ENCODE results near the gene TSPAN6.

TSPAN6 gene

DNA sequence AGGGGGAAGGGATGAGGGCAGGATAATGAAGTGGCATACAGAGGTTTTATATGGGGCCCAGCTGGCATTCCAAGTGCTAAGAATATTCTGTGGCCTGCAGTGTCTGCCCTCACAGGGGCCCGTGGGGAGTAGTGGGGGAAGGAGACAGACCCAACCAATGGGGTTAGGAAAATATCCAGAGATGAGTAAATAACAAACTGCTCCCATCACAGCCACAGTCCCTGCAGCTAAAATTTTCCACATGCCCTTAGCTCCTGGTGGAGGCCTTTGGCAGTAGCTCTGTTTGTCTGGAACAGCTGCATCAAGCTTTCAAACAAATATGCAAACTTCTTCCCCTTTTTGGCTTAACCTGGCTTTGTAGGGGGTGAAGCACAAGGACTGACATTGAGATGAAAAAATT lies 10.5 kb upstream of the TSPAN6 start:
- DNase-seq, result no peak

DNA sequence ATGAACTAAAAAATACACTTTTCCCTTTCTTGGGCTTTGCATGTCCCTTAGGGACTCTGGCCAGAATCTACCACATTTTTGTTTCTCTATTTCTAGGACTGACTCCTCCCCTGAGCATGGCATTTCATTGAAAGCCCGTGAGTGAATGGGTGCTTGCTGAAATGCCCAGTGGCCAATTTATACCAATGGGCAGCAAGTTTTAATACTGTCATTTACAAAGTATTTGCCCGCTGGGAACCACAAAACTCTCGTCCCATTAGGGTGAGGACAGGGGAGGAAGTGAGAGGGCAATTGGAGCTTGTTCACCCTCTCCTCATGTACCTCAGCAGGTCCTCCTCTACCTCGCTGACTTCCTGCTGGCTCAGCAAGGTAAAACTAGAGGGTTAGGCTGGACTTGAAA lies 8.5 kb upstream of the TSPAN6 start:
- DNase-seq, result no peak

DNA sequence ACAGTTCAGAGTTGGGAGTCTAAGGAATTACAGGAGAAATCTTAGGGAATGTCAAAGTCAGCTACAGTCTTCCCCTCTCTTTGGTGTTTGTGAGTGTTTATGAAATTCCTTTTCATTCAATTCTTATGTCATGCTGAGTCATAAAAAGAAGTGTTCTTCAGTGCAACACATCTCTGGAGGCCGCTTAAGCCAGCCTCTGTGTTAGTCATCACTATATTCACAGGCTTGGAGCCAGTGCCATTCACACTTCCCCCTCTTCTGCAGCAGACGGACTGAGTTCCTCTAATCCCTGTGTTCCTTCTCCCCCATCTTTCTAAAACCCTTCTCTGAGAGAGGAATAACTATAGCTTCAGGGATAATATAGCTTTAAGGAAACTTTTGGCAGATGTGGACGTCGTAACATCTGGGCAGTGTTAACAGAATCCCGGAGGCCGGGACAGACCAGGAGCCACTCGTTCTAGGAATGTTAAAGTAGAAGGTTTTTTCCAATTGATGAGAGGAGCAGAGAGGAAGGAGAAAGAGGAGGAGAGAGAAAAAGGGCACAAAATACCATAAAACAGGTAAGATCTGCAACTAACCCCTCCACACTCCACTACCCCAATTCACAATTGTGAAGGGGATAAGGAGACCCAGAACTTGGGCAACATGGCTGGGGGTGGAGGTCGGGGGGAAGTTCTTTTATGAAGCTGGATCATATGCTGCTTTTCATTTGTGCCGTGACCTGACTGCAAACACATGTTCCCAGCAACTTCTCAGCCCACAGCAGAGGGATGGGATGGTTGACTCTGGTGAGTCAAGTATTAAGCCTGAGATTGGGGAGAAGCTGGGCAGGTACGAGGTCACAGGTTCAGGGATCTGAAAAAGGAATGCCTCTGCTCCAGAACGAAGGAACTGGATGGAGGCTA lies 7.6 kb upstream of the TSPAN6 start, which contains the start of gene SRPX2:
TSS of gene SRPX2 (plus strand) at position 244 of the 905 bp plus-strand sequence. CDS start 2,124 bp downstream, outside the sequence.
- no peak for DNase-seq

DNA sequence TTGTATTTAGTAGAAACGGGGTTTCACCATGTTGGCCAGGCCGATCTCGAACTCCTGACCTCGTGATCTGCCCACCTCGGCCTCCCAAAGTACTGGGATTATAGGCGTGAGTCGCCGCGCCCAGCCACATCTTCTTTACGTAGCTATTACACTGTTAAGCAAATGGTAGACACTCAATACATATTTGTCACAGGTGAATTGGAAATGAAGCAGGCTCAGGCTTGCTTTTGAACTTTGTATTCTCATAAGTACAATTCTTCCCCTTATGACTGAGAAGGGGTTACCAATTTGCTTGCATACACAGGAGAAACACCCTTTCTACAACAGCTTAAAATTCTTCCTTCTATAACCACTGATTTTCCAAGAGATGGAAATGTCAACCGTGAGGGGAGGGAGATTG lies 6.6 kb upstream of the TSPAN6 start:
- no peak for DNase-seq

DNA sequence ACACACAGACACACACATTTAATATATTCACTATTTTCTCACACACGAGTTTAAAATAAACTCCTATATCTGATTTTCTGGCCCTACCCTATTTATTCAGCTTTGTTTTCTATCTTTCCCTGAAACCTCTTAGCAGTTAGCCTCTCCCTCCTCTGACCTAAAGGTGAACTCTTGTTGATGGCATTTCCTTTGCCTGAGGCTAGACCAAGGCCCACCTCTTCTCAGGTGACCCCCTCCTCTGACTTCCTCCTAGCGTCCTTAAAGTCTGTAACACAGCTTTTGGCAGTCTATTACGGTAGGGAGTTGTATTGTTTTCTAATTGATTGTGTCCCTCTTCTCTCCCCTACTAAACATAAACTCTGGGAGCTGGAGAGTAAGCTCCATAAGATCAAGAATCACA lies 5.7 kb upstream of the TSPAN6 start:
- DNase-seq, result no peak

DNA sequence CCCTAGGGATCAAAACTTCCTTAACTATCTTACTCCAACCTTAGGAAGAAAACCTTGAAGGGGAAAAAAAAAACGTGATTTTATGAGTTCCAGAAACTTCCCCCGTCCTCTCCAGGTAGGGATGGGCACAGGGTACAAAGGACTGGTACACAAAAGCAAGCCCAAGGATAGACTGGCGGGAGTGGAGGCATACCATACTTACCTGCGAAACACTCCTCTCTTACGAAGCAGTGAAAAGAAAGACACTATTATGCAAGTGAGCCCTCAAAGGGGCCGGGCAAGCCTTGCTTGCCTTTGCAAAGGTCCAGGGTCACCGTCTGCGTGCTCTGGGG lies 651 bp downstream of the TSPAN6 start:
- no peak for DNase-seq

DNA sequence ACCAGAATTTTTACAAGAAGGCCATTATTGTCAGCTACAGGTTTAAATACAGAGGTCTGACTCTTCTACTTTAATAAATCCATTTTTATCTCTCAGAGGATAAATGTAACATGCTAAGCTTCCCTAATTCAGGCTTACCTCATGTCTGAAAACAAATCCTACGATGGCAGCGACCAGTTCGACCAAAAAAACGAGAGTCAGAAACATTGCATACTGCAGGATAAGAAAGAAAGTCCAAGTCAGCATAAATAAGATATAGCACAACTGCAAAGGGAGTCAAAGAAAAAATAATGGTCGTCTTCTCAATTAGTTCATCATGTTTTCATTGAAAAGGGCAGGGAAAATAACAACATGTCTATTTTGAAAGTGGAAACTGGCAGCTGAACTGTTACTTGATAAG lies 1.6 kb downstream of the TSPAN6 start:
- no peak for DNase-seq

DNA sequence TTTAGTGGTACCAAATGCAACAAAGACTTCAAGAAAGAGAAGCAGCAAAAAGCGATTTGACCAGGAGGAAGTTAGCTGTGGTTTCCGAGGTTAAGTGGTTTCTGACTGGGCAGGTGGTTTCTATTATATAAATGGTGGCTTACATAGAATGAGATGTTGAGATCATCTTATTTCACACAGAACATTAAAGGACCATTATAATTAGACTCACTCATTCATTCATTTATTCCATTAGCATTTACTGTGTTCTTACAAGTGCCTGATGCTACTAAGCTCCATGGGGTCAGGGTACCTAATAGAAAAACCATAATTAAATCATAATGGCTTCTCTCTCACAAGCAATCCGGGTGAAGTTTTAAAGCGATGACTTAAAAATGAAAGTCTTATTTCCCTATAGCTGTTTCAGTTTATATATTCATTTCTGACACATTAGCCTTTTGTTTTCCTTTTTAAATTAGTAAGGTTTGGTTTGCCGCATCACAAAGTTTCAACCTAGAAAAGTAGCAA lies 10.6 kb downstream of the TSPAN6 start:
- no peak for DNase-seq

DNA sequence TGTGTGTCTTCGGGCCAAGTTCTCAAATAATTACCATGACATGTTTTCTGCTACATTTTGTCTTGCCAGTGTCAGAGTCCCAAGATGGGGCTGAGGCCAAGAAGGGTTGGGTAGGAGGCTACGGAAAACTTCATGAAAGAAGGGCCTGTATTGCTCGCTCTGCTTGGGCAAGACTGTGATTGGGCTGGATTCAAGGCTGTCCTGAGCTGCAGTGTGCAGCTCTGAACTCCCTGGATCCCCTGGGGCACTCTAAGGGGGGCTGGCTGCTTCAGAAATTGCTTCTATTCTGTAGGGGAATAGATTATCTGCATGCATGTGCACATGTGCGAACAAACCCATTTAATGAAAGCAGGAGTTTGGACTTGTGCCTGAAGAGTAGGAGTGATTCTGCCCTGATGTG lies 13.6 kb downstream of the TSPAN6 start:
- DNase-seq, result no peak

DNA sequence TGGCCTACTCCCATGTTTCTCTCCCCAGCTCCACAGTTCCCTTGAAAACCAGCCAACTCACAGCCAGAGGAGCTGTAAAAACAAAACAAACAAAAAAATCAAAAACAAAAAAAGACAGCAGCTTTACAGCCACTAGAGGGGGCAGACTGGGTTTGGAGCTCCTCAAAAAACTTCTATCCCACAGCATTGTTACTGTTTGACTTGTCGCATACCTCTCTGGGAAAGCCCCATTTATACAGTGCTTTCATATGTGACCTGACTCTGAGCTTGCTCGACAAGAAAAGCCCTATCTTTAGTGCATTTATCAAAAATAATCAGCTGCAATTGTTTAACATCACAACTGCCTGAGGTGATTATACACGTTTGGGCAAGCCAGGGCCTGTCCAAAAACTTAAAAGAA lies 21.6 kb downstream of the TSPAN6 start:
- DNase-seq, result no peak

DNA sequence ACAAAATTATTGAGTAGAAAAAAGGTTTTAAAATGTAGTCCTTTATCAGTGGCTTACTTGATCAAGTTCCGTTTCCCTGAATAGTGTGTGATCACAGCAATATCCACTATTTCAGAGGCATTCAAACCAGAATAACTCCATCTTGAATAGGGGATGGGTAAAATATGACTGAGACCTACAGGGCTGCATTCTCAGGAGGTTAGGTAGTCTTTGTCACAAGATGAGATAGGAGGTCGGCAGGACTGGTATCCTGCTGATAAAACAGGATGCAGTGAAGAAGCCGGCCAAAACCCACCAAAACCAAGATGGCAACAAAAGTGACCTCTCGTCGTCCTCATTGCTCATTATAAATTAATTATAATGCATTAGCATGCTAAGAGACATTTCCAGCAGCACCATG lies 24.7 kb downstream of the TSPAN6 start:
- no peak for DNase-seq

DNA sequence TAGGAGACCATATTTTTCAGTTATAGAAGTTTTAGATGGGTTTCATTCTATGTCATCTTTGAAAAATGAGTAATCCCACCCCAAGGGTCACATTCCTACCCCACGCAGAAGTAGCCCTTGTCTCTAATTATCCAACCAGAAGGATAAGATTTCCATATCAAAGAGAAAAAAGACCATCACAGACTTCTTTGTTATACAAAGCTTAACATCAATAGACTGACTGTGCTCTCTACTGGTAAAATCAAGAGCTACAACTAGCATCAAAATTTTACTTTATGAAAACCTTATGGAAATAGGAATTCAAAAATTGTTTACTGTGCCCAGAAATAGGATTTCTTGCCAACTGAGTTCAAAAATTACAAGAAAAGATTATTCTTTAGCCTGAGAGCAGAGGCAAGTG lies 27.0 kb downstream of the TSPAN6 start:
- no peak for DNase-seq

DNA sequence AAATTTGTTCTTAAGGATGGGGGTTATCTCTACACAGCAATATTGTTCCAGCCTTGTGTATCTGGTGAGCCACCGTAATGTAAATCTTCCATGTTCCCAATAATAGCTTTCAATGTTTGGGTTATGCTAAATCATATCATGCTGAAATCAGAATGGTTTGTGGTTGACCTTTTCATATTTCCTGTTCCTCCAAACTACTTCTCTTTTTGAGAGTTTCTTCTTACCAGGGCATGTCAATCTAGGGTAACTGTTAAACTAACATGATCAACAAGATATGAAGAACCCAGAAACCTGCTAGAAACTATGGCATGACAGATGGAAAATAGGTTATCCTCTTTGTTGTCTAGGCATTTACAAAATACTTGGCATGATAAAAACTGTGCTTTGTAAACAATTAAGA lies 29.9 kb downstream of the TSPAN6 start:
- no peak for DNase-seq

DNA sequence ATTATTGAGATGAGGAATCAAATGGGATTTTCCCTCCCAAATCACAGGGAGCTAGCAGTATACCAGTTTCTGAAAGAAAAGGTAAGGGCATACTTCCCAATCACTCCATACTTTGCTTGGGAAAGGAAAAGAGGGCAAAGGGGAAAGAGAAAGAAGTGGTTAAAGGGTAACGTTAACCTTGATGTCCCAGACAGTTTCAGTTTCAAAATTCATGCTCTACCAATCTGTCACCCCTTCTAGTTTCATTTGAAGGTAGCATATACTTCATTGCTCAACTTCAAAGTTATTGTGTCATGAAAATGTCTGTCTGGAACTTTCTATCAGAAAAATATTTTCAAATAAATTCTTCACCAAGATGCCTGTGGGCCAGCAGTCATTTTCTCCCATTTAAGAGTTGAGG lies 35.8 kb downstream of the TSPAN6 start:
- DNase-seq, result no peak

DNA sequence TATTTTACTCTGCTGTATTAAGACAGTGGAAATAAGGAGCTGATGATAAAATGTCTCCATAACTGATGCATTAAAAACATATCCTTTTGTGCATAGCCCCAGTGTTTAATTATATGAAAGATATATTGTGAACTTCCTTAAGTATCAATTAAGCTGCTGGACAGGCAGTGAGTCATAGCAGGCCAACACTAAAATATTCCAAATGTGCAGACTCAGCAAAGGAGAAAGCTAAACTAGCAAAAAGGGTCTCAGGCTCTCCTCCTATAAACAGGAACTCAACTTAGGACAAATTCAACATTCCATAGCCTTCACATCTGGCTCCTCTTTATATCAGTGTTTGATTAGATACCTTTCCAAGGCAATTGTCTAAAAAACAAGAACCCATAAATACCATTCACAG lies 36.3 kb downstream of the TSPAN6 start:
- DNase-seq, result no peak

DNA sequence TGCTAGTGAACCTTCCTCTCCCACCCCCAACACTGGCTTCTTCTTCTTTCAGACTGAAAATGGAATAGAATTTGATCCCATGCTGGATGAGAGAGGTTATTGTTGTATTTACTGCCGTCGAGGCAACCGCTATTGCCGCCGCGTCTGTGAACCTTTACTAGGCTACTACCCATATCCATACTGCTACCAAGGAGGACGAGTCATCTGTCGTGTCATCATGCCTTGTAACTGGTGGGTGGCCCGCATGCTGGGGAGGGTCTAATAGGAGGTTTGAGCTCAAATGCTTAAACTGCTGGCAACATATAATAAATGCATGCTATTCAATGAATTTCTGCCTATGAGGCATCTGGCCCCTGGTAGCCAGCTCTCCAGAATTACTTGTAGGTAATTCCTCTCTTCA lies 37.1 kb downstream of the TSPAN6 start:
- DNase-seq, result no peak

DNA sequence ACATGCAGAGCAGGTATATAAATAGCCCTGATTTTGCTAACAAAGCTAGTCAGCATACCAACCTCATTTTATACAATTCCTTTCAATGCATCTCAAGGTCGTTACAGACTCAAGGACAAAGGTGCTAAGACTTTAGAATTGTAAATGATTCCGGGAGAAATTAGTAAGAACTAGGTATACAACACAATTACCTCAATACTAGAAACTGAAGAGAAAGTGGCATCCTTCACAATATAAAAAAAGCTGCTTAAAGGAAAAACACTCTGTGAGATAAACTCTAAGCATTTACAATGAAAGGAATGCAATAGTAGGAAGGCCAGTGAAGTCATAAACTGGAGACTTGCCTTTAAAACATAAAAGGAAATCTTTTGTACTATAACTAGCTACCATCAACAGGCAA lies 40.0 kb downstream of the TSPAN6 start:
- no peak for DNase-seq

DNA sequence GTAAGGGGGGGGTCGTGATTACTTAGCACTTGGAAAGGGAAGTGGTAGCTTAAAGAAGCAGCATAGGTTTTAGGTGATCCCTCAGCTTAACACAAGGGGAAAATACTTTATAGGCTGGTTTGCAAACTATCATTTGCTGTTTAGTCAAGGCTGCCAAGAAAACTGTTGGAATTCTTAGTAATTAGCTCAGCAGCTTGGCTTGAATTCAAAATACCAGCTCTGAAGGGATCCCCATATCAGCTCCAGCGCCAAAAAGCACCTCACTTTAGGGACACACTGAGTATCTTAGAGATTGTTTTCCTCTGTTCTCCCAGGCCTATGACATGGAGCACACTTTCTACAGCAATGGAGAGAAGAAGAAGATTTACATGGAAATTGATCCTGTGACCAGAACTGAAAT lies 43.0 kb downstream of the TSPAN6 start:
- DNase-seq, result no peak

DNA sequence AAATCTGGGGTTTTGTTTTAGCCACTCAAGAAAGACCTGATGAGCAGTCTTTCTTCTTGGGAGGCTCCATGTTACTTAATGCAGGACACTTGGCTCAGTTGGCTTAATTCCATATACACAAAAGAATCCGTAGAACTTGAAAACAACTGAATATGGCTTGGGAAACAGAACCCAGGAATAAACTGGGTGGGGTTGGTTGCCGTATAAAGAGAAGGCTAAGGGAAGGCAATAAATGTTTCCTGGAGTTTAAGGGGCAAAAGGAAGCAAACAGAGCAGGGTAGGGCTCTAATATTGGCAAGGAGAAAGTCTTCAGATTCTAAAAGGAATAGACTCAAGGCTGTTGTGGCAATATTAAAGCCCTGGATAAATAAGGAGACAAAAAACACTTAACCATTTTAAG lies 43.5 kb downstream of the TSPAN6 start:
- no peak for DNase-seq

DNA sequence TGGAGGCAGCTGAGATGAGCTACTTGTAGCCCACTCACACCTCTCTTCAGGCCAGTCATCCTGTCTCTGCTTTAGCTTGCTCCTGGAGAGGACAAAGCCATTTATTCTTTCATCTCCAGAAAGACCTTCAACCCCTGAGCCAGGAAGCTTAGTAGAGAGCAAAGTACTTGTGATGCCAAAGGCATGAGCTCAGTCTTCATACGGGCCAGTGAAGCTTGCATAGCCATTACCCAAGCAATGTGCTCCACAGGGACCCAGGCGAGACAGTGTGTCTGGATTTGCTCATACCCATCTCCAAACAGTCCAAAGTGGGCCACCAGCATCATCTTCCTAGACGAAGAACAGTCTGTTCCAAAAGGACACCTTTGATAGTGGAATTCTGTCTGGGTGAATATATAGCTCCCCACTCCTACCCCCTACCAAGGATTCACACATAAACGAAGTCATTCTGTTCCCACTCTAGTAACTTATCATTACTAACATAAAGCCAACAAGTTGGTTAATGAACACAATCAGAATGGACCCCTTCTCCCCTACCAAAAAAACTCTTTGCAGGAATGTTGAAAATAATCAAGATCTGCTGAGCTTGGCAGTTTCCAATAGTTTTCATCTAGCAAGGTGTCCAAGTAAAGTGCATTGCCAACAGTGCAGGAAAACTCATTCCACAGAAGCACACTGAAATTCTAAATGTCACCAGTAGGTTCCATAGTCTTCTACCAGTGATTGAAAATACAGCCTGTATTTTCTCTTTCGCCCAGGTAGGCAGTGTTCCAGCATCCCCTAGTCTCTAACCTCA lies 45.2 kb downstream of the TSPAN6 start:
- no peak for DNase-seq

DNA sequence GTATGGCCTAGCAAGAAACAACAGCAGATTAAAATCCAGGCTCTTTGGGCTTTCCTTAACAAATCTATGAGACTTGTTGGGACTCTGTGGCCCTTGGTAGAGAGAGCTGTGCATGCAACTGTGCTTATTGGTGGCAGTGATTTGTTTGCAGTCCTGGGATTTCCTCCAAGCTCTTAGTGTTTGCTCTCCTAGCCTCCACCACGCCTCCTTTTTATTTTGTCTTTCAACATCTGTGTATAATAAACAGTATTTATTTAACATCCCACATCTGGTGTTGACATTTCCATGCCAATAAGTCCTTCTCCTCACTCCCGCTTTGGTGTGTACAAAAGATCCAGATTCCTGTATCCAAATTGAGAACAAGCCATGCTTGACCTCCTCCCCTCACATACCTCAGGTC lies 48.7 kb downstream of the TSPAN6 start:
- DNase-seq, result no peak

DNA sequence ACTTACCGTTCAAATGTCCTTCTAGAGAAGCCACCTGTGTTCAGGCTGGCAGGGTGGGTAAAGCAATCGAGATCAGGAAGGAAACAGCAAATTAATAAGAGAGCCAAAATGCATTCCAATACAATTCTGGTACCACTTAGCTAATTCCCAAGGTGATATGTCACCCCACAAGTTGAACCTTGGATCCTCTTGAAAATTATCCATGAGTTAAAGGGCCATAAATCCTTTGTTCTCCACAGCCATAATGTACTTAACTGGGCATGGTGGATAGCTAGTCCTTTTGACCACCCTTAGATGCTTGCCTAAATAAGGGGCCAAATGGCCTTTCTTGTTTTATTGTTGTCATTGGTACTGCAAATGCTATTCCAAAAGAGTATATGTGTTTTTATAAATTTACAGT lies 49.9 kb downstream of the TSPAN6 start:
- no peak for DNase-seq

DNA sequence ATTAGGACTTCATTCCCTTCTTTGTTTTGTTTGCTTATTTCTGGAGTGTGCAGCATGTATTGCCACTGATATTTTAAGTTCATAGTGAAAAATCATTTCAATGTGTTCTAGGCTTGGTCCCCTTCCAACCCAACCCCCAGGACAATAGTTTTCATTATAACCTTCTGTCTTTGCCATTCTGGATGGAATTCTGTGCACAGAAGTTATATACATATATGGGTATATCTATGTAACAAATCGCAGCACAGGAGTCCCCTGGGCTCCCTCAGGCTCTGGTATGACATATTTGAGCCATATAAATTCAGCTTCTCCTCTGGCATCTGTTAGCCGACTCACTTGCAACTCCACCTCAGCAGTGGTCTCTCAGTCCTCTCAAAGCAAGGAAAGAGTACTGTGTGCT lies 52.0 kb downstream of the TSPAN6 start, which contains the start of gene TNMD:
TSS of gene TNMD (plus strand) at position 326 of the 400 bp plus-strand sequence. CDS start 83 bp downstream, outside the sequence.
- no peak for DNase-seq

All from GOT3 (cell line).